OCI-M2 (cell line): ENCODE measurements around the gene CDK8.

Source experiments
- DNase-seq: peaks from one replicate; lab custom pipeline; 2025; ENCODE audit not compliant: unreplicated experiment; lab: John Stamatoyannopoulos, UW

CDK8 gene

GRCh38 chr13:26380930-26381329 is 127.0 kb downstream of the CDK8 start:
- DNase-seq, result no peak

DNA sequence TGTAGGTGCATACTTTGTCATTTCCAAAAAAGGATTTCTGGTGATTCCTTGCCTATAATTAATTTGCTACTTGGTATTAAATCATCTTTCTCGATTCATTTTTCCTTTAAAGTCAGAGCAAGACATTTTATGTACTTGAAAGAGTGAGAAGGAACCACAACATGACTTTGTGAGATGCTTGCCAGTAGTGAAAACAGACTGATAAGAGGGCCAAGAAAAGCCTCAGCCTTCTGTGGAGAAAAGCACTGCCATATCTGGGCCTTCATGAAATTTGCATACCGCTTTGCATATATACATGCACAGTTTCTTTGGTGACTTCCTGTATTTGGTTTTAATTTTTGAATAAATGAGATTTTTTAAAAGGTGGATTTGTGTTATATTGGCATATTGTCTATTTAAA is 128.4 kb downstream of the CDK8 start:
- no peak for DNase-seq

- no peak for DNase-seq
Observed at GRCh38 chr13:26382835-26383234, 128.9 kb downstream of the CDK8 start.

GRCh38 chr13:26384587-26384986 is 130.7 kb downstream of the CDK8 start:
- no peak for DNase-seq

- no peak for DNase-seq
Observed at GRCh38 chr13:26386026-26386425, 132.1 kb downstream of the CDK8 start.

DNA sequence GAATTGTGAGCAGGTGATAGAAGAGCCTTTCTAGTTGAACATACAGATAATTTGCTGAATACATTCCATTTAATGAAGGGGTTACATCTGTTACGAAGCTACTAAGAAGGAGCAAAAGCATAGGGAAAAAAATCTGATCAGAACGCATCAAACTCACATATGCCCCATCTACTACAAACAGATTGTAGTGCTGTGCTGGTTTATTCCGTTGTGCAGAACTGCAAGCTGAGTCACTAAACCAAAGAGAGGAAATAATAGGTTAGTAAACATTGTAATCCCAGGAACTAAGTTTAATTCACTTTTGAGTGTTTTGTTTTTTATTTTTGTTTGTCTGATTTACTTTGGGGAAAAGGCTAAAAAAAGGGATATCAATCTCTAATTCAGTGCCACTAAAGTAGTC is 136.3 kb downstream of the CDK8 start:
- no peak for DNase-seq

GRCh38 chr13:26400545-26400944 is 146.6 kb downstream of the CDK8 start:
- no peak for DNase-seq

DNA sequence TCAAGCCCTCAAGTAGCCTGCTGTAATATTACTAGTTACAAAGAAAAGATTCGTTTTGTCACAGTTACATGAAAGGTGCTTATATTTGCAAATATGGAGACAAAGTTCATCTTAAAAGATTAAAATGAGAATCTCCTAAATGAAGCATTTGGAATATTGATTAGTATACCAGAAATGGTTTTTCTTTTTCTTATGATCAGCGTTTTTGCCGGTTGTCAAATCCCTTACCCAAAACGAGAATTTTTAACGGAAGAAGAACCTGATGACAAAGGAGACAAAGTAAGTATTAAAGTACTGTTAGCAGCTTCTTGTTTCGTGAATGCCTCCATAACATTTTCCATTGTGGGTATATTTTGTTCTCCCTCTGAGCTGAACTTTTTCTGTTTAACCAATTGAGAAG is 147.1 kb downstream of the CDK8 start:
- DNase-seq, result no peak

DNA sequence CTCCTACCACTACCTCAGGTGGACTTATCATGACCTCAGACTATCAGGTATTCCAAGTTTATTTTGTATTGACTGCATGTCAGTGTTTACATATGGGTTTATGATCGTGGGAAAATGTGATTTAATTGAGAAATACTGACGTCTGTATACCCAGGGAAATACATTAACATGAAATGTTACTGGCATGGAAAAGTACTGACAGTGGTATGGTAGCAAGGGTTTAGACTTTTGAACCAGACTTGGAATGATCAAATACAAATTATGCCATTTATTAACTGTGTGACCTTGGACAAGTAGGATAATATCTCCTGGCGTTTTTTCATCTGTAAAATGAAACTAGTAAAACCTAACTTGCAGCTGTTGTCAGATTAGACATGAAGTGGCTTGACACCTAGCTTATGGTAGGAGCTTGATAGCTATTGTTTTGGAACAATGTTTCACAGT is 147.7 kb downstream of the CDK8 start:
- DNase-seq, result no peak

DNA sequence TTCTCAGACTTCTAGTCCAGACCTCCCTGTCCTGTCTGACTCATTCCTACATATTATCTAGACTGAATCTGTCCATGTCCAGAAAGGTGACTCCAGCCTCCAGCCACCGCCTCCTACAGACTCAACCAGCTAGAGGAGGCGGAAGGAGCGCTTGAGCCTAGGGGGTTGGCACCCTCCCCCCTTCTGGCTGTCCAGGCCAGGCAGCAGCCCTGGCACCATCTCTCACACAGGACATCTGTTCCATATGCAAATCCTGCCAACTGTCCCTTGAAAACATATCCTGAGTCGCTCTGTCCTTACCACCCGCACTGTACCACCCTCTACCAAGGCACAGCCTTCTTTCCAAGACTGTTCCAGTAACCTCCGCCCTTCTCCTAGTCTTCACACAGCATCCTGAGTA is 152.9 kb downstream of the CDK8 start:
- DNase-seq, result no peak

DNA sequence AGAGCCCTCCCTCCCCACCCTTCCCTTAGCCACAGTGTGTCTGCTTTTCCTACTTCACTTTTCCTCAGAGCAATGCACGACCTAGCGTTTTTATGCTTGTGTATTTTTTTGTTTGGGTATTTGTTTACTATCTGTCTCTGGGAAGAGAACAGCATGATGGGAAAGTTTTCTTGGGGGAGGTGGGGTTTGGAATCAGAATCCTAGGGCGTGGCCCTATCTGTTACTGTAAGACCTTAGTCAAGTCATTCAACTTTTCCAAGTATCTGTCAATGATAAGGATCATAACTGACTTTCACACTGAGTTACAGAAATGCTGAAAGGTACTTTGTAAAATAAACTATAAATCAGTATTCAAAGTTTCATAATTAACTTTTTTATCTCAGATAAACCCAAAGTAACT is 157.3 kb downstream of the CDK8 start:
- no peak for DNase-seq

- DNase-seq, result no peak
Observed at GRCh38 chr13:26412263-26412662, 158.3 kb downstream of the CDK8 start.

DNA sequence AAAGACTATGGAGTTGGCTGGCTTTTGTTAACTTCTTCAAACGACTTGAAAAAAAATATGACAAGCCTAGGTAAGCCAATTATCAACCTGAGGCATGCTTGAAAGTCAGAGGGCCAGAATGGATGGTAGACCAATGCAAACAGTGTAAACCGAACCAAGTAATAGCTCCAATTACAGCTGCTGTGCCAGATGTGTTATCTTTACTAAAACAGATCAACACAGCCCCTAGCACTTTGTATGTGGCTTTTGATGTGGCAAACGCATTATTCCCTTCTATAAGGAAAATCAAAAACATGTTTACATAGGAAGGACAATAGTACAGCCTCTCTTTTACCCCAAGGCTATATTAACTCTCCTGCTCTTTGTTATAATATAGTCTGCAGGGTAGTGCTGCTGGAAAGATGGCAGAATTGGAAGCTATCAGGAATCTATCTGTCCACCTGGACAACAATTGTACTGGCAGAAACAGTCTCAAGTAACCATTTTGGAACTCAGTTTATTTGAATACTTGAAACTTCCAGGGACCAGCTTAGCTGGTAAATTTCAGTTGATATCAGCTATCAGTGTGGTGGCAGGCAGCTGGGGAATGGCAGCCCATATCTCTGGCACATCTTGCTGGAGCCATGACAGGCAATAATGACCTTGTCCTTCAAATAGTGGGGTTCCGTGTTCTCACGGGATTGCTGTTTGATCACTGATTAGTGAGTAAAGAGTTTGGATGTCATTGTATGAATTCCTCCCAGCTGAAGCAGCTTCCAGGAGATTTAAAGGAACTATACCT is 159.2 kb downstream of the CDK8 start:
- DNase-seq, result no peak

DNA sequence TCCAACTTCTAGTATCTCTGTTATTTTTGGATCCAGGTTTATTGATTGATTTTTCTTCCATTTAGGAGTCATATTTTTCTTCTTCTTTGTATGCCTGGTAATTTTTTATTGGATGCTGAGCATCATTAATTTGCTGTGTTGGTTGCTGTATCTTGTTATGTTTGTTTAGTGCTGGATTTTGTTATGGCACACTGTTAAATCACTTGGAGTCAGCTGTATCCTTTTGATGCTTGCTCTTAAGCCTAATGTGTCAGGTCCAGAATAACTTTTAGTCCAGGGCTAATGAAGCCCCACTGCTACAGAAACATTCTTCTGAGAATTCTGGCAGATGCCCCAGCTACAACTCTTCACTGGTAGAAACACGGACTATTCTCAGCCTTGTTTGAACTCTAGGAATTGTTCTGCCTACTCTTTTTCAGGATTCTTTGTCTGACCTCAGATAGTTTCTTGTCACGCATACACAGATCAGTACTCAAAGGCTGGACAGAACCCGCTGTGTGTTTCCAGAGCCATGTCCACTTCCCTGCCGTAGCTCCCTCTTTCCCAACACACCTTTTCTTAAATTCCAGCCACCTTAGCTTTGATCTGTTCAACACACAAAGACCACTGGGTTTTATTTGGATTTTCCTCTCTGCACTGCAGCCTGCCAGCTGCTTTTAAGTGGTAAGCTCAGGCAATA is 166.5 kb downstream of the CDK8 start:
- DNase-seq, result no peak

DNA sequence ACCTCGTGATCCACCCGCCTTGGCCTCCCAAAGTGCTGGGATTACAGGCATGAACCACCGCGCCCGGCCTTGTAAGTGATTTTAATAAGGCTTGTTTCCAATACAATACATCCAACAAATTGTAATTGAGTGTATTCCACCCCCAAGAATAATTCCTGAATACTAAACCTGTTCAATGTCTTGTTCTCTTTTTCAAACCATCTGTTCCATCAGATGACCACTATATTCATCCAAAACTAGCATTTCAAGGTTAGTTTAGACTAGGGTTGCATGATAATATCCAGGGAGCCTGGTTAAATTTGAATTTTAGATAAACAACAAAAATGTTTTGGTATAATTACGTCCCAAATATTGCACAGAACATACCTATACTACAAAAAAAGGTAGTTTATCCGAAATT is 168.1 kb downstream of the CDK8 start:
- DNase-seq, result no peak

DNA sequence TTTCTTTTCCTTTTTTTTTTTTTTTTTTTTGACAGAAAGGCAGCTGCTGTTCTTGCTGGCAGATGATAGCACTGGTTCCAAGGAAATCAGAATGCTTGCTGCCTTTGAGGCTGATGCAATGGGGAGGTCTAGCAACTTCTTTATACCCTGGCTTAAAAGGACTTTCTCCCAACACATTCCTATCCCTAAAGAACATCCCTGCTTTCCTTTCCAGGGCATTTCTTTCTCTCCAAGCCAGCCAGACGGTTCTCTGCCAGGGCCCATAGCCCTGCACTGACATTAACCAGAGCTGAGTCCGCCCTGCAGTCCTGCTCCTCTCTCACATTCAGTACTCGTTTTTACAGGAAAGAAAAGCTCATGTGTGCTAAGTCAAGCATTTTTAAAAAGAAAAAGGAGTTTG is 169.7 kb downstream of the CDK8 start:
- DNase-seq, result no peak

DNA sequence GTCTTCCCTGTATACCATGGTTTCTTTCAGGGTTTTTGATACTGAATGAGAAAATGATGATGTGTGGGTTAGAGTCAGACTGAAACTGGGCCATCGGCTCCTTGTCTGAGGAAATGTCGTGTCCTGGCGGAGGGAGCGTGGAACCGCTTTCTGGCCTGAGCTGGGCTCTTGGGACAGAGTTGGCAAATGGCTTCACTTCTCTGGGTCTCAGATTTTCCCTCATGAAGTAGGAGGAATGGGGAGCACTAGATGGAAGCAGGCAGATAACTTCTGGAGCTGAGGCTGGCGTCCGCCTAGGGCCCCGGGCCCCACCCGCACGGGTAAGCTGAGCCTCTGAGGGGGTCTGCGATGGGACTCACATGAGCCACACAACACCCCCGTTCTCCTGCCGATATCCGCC is 170.3 kb downstream of the CDK8 start:
- DNase-seq, result no peak

DNA sequence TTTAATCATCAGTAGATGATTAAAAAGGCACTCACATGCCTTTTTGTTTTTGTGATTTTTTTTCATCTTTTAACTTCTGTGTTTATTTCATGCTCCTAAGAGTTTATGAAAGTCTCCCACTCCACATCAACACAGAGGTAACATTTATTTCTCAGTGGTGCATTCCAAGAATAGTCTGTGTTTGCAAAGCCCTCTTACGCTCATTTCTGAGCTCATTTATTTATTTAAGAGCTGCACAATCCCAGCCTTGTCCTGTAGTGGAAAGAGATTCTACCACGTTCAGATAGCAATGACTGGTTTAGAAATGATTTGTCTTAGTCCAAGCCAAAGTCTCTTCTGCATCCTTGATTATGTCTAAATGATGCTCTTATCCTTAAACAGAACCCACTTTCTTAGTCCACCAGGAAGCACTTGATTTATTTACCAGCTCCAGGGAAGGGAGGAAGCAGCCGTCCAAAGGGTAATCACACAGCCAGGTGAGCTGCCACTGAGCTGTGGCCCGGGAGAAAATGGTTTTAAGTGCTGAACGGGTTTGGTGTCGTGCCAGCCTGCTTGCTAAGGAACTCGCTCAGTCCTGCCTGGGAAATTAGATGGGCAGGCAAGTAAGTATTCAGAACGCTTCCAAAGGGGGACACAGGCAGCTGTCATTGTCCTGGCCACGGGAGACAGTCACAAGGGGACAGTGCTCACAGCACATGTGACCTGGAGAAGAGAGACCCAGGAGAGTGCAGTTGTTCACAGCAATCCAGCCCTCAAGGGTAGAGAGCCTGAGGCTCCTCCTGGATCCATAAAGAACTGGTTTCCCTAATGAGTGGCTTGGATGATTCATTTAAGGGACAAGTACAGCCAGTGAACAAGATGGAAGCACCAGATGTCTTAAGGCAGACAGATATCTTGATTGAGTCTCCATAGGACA is 171.8 kb downstream of the CDK8 start:
- no peak for DNase-seq

DNA sequence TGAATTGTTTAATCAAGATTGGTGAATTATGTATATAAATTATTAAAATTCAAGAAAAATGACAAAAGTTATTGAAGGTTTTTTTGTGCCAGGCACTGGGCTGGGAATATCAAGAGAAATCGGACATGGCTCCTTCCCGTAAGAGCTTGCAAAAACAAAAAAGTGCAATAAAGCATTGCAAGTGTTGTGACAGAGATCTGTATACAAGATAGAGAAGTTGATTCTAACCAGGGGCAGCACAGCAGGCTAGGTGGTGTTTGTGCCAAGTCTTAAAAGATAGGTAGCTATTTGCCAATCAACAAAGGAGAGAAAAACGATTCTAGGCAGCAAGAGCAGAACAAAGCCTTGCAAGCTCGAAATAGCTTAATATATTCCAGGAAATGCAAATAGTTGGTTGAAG is 179.8 kb downstream of the CDK8 start:
- DNase-seq, result no peak

DNA sequence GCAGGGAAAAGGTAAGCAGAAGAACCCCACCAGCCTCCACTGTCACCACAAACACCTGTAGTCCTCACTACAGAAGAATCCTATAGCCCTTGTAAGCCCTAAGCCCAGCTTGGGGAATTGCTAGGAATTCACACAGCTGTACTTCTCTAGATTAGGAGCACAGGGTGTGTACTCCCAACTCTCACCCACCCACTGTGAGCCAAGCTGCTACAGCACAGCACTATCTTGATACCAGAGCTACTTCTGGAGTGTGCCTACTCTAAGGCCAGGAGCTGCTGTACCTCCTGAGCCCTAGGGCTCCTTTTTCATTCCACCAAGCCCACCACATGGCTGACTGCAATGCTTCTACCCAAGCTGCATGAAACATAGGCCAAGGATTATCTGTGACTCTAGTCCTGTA is 181.2 kb downstream of the CDK8 start:
- no peak for DNase-seq

GRCh38 chr13:26435646-26436045 is 181.7 kb downstream of the CDK8 start:
- DNase-seq, result no peak

- DNase-seq, result no peak
Observed at GRCh38 chr13:26436914-26437313, 183.0 kb downstream of the CDK8 start.
